ENCODE data around the gene TTBK1.

DNA sequence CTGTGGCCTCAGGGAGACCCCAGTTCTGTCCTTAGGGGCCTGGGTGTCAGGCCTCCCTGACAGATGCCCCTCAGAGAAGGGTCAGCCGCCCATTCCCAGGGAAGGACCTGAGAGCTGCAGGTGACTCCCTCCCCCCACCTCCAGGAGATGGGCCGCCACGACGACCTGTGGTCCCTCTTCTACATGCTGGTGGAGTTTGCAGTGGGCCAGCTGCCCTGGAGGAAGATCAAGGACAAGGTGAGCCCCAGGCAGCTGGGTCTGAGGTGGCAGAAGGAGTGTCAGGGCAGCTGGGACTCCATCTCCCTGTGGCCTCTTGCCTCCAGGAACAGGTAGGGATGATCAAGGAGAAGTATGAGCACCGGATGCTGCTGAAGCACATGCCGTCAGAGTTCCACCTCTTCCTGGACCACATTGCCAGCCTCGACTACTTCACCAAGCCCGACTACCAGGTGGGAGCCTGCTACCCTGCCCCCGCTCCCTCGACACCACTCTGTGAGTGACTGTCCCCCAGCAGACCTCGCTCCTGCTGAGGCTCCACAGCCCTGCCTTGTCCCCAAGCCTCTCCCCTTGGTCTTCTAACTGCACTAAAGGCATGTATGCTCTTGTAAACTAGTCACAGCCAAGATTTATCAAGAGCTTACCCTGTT is 12.2 kb downstream of the TTBK1 start:
- TF ChIP-seq CTCF (IDR thresholded peaks at IDR 0.05): no peak
- no peak for TF ChIP-seq ZNF232 (CRISPR knock-in tag; IDR thresholded peaks at IDR 0.05)
- TF ChIP-seq, protein P1, sequence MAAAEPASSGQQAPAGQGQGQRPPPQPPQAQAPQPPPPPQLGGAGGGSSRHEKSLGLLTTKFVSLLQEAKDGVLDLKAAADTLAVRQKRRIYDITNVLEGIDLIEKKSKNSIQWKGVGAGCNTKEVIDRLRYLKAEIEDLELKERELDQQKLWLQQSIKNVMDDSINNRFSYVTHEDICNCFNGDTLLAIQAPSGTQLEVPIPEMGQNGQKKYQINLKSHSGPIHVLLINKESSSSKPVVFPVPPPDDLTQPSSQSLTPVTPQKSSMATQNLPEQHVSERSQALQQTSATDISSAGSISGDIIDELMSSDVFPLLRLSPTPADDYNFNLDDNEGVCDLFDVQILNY (CRISPR knock-in tag; IDR thresholded peaks at IDR 0.05): no peak
- no peak for TF ChIP-seq ZNF416 (CRISPR knock-in tag; IDR thresholded peaks at IDR 0.05)
- TF ChIP-seq MXD4 (CRISPR knock-in tag; IDR thresholded peaks at IDR 0.05; ENCODE audit: borderline replicate concordance): no peak
- no peak for TF ChIP-seq NFYB (CRISPR knock-in tag; conservative IDR thresholded peaks at IDR 0.05; ENCODE audit: low read depth)
- no peak for TF ChIP-seq ATF3 (CRISPR knock-in tag; conservative IDR thresholded peaks at IDR 0.05)
- no peak for TF ChIP-seq NR3C1 (CRISPR knock-in tag; conservative IDR thresholded peaks at IDR 0.05; ENCODE audit: low read depth)

All from WTC11 (cell line).